Thyroid gland (tissue), 4 donors: ENCODE measurements around the gene KCNMA1.

ENCODE experiments used
- CTCF ChIP-seq, 6 experiments: fragments of 200-600 bp in 3 of 6; fragments of 450-650 bp in 3 of 6; sonication (generic) in 3 of 6; IDR thresholded peaks; one replicate each; pipeline ENCODE4 v1.5.1; 2016 to 2019; ENCODE audit warnings: antibody characterized with exemption in 6 of 6, mild to moderate bottlenecking in 2 of 6, inconsistent platforms in 1 of 6, moderate library complexity in 1 of 6
- POLR2A ChIP-seq, 2 donors: fragments of 450-650 bp; IDR thresholded peaks; one replicate each; pipeline ENCODE4 v1.6.1; 2017; ENCODE audit warnings: antibody characterized with exemption in 2 of 2, mild to moderate bottlenecking in 2 of 2, moderate library complexity in 1 of 2

GRCh38 chr10:77613476-77614130 is 24.0 kb downstream of the KCNMA1 start:
- no peak for TF ChIP-seq CTCF (IDR thresholded peaks at IDR 0.05)
- TF ChIP-seq POLR2A (IDR thresholded peaks at IDR 0.05): no peak
